HG03442 (cell line): ENCODE data around the gene C1orf167.
A peak's percentile ranks its signal among the peaks of the same experiment; 100 is the strongest.

Experiments used
- ATAC-seq: cut with Tn5 transposase; IDR thresholded peaks from one replicate; pipeline ENCODE4 v1.9.1; 2021; ENCODE audit warnings: mild to moderate bottlenecking, moderate library complexity; ENCODE audit not compliant: unreplicated experiment

The C1orf167 gene

GRCh38 chr1:11761988-11762406 is at the start of gene C1orf167:
TSS of gene C1orf167 (plus strand) at chr1:11762193. CDS start at chr1:11764401, 2,208 bp downstream.
- no peak for ATAC-seq

GRCh38 chr1:11712285-11712684 is 49.7 kb upstream of the C1orf167 start:
- no peak for ATAC-seq

GRCh38 chr1:11713095-11713494 is 48.9 kb upstream of the C1orf167 start:
- no peak for ATAC-seq

- no peak for ATAC-seq
Measured at GRCh38 chr1:11714831-11715575, 47.0 kb upstream of the C1orf167 start.

GRCh38 chr1:11719313-11720032 is 42.5 kb upstream of the C1orf167 start:
- no peak for ATAC-seq

GRCh38 chr1:11720033-11720376 is 42.0 kb upstream of the C1orf167 start:
- ATAC-seq = no peak

GRCh38 chr1:11720525-11720924 is 41.5 kb upstream of the C1orf167 start:
- ATAC-seq = no peak

GRCh38 chr1:11721311-11721710 is 40.7 kb upstream of the C1orf167 start:
- ATAC-seq = no peak

- ATAC-seq = no peak
Measured at GRCh38 chr1:11722538-11722937, 39.5 kb upstream of the C1orf167 start.

GRCh38 chr1:11725616-11726015 is 36.4 kb upstream of the C1orf167 start:
- ATAC-seq = no peak

- no peak for ATAC-seq
Measured at GRCh38 chr1:11727119-11727518, 34.9 kb upstream of the C1orf167 start.

- no peak for ATAC-seq
Measured at GRCh38 chr1:11728126-11728806, 33.7 kb upstream of the C1orf167 start.

GRCh38 chr1:11729155-11729497 is 32.9 kb upstream of the C1orf167 start:
- no peak for ATAC-seq

- ATAC-seq = no peak
Measured at GRCh38 chr1:11729498-11730428, 32.2 kb upstream of the C1orf167 start.

GRCh38 chr1:11730429-11730891 is 31.5 kb upstream of the C1orf167 start:
- no peak for ATAC-seq

GRCh38 chr1:11731691-11732283 is 30.2 kb upstream of the C1orf167 start:
- ATAC-seq = no peak

GRCh38 chr1:11733306-11733705 is 28.7 kb upstream of the C1orf167 start:
- ATAC-seq = no peak

- peak; percentile 5 for ATAC-seq
Measured at GRCh38 chr1:11735531-11735853, 26.5 kb upstream of the C1orf167 start.

- peak; percentile 55 for ATAC-seq
Measured at GRCh38 chr1:11735854-11736745, 25.9 kb upstream of the C1orf167 start, which contains the start of gene AGTRAP. TSS of gene AGTRAP (plus strand) at chr1:11736136. CDS start at chr1:11736209, 73 bp downstream.
